HEK293T (cell line): ENCODE measurements around the gene HACL1.

Experiments
- ARNT ChIP-seq: fragments of 450-650 bp; IDR thresholded peaks from 2 replicates; pipeline ENCODE4 v1.6.1; 2017; ENCODE audit warnings: mild to moderate bottlenecking
- BHLHE40 ChIP-seq: fragments of 450-650 bp; IDR thresholded peaks from 2 replicates; pipeline ENCODE4 v1.6.1; 2016; ENCODE audit warnings: mild to moderate bottlenecking, moderate library complexity, borderline replicate concordance
- CTBP1 ChIP-seq: fragments of 450-650 bp; IDR thresholded peaks from 2 replicates; pipeline ENCODE4 v1.6.1; 2016; ENCODE audit warnings: borderline replicate concordance
- ELF4 ChIP-seq: fragments of 450-650 bp; IDR thresholded peaks from 2 replicates; pipeline ENCODE4 v1.6.1; 2017; ENCODE audit warnings: antibody characterized with exemption
- FOXA1 ChIP-seq: fragments of 450-650 bp; IDR thresholded peaks from 2 replicates; pipeline ENCODE4 v1.6.1; 2016; ENCODE audit warnings: mild to moderate bottlenecking
- FOXK2 ChIP-seq: fragments of 450-650 bp; IDR thresholded peaks from 2 replicates; pipeline ENCODE4 v1.6.1; 2016; ENCODE audit warnings: mild to moderate bottlenecking
- FOXM1 ChIP-seq: fragments of 450-650 bp; IDR thresholded peaks from 2 replicates; pipeline ENCODE4 v1.6.1; 2017; ENCODE audit warnings: mild to moderate bottlenecking, borderline replicate concordance
- HDGF ChIP-seq: fragments of 450-650 bp; IDR thresholded peaks from 2 replicates; pipeline ENCODE4 v1.6.1; 2017; ENCODE audit warnings: antibody characterized with exemption, borderline replicate concordance
- NFRKB ChIP-seq: fragments of 450-650 bp; IDR thresholded peaks from 2 replicates; pipeline ENCODE4 v1.6.1; 2016; ENCODE audit warnings: mild to moderate bottlenecking, moderate library complexity
- SP1 ChIP-seq: fragments of 450-650 bp; IDR thresholded peaks from 2 replicates; pipeline ENCODE4 v1.6.1; 2017
- SUZ12 ChIP-seq: fragments of 450-650 bp; IDR thresholded peaks from 2 replicates; pipeline ENCODE4 v1.6.1; 2016; ENCODE audit warnings: mild to moderate bottlenecking
- TARDBP ChIP-seq: fragments of 450-650 bp; IDR thresholded peaks from 2 replicates; pipeline ENCODE4 v1.6.1; 2016

- TF ChIP-seq SP1 (no peak), FOXM1 (no peak), BHLHE40 (no peak), HDGF (no peak), SUZ12 (no peak), NFRKB (no peak), ARNT (no peak), FOXK2 (no peak), CTBP1 (no peak), TARDBP (no peak), FOXA1 (no peak), ELF4 (no peak)
Observed at GRCh38 chr3:15513810-15514662, 87.3 kb downstream of the HACL1 start.
